K562 (cell line): ENCODE measurements around the gene MED22. TPM values are rescaled to one million over a fixed set of nuclear protein-coding genes. Genes with fewer than 3 reads are reported as not detected.

Source experiments
- ATAC-seq: fragments of 200-7000 bp; cut with Tn5 transposase; 3 replicates; pipeline ENCODE4 v1.9.1; 2020; ENCODE audit warnings: moderate library complexity
- BruUV-seq: library from RNA; stranded (reverse); fragments of 400-500 nt; replicated peaks from 2 replicates; lab custom pipeline; 2021; lab: Mats Ljungman, UMichigan
- CTCF ChIA-PET: fragments of 300-600 bp; formaldehyde crosslinking; extraction: SDS; loops from one replicate; lab custom pipeline; 2021; ENCODE audit warnings: low intra/inter-chr PET ratio; lab: Yijun Ruan, JAX
- POLR2A ChIA-PET: fragments of 300-600, 350-650 bp; sonication (Branson Sonifier 250); formaldehyde crosslinking; extraction: SDS; loops from one replicate; lab custom pipeline; 2021; ENCODE audit warnings: antibody characterized with exemption, inconsistent platforms; lab: Yijun Ruan, JAX
- DNase-seq, 4 experiments: peaks; one replicate each; pipeline versions ENCODE4 v3.0.0 to v3.0.0-alpha.2; 2011 to 2018; ENCODE audit warnings: low spot score in 3 of 4, mixed read lengths in 3 of 4; ENCODE audit errors: extremely low read depth in 1 of 4
- FAIRE-seq: peaks from 2 replicates; lab custom pipeline; 2011; peaks lifted over from hg19 to GRCh38; lab: Jason Lieb, UNC
- H2AFZ ChIP-seq: 2 replicates; pipeline ENCODE4 v1.6.0; 2011; ENCODE audit warnings: low read depth, low read length, control low read depth, inconsistent platforms
- H3K27ac ChIP-seq: fragments of 200-600 bp; 3 replicates; pipeline ENCODE4 v1.8.0; 2011; ENCODE audit warnings: low read depth, mild to moderate bottlenecking, control low read depth, inconsistent platforms, low read length, moderate library complexity, mixed read lengths; ENCODE audit errors: extremely low read depth
- H3K27me3 ChIP-seq, 2 experiments: fragments of 300-600 bp in 1 of 2; 2 replicates in 1 of 2; 3 replicates in 1 of 2; pipeline versions ENCODE4 v1.6.0 to v1.8.0; 2011; ENCODE audit warnings: inconsistent platforms in 2 of 2, low read length in 2 of 2, mild to moderate bottlenecking in 1 of 2, mixed read lengths in 1 of 2, moderate library complexity in 1 of 2; ENCODE audit not compliant: control insufficient read depth in 2 of 2, insufficient read depth in 2 of 2
- H3K36me3 ChIP-seq: fragments of 300-600 bp; 3 replicates; pipeline ENCODE4 v1.8.0; 2011; ENCODE audit warnings: mild to moderate bottlenecking, low read length, inconsistent platforms; ENCODE audit not compliant: control insufficient read depth, insufficient read depth
- H3K4me1 ChIP-seq, 2 experiments: fragments of 200-600 bp in 1 of 2; replicated peaks in 1 of 2; 2 replicates in 1 of 2; 3 replicates in 1 of 2; pipeline versions ENCODE4 v1.5.1 to v1.8.0; 2011; ENCODE audit warnings: inconsistent platforms in 2 of 2, low read length in 2 of 2, mild to moderate bottlenecking in 1 of 2, mixed read lengths in 1 of 2, moderate library complexity in 1 of 2; ENCODE audit not compliant: control insufficient read depth in 2 of 2, insufficient read depth in 2 of 2
- H3K4me2 ChIP-seq: 2 replicates; pipeline ENCODE4 v1.6.1; 2011; ENCODE audit warnings: low read length, control low read depth, inconsistent platforms, mixed read lengths; ENCODE audit not compliant: insufficient read depth
- H3K4me3 ChIP-seq: fragments of 200-600 bp; sonication (generic), shearing (Covaris generic); 2 replicates; pipeline ENCODE4 v1.5.1; 2016; ENCODE audit warnings: control low read depth, inconsistent platforms
- H3K79me2 ChIP-seq: fragments of 200-600 bp; 3 replicates; pipeline ENCODE4 v1.8.0; 2011; ENCODE audit warnings: low read length, inconsistent platforms; ENCODE audit not compliant: control insufficient read depth, insufficient read depth
- H3K9ac ChIP-seq, 2 experiments: 2 replicates each; pipeline versions ENCODE4 v1.6.0 to v1.6.1; 2011; ENCODE audit warnings: low read depth in 2 of 2, low read length in 2 of 2, control low read depth in 1 of 2, inconsistent platforms in 1 of 2, mild to moderate bottlenecking in 1 of 2, mixed read lengths in 1 of 2; ENCODE audit not compliant: insufficient read depth in 1 of 2
- H3K9me1 ChIP-seq: one replicate; pipeline ENCODE4 v1.6.0; 2011; ENCODE audit warnings: inconsistent platforms, mild to moderate bottlenecking, low read length, moderate library complexity; ENCODE audit not compliant: control insufficient read depth, insufficient read depth
- H3K9me3 ChIP-seq: replicated peaks from 2 replicates; pipeline ENCODE4 v1.5.1; 2011; ENCODE audit warnings: low read depth, low read length, inconsistent platforms; ENCODE audit not compliant: control insufficient read depth, insufficient read depth
- H4K20me1 ChIP-seq: replicated peaks from 2 replicates; pipeline ENCODE4 v1.6.1; 2011; ENCODE audit warnings: low read length, inconsistent platforms, mixed read lengths; ENCODE audit not compliant: control insufficient read depth, insufficient read depth
- ATF4 ChIP-seq: fragments of 450-650 bp; formaldehyde crosslinking; IDR thresholded peaks from 2 replicates; pipeline ENCODE4 v1.4.0; 2022; ENCODE audit warnings: mild to moderate bottlenecking, moderate library complexity
- C11orf30 ChIP-seq: fragments of 450-650 bp; IDR thresholded peaks from 2 replicates; pipeline ENCODE4 v1.6.1; 2016; ENCODE audit warnings: low read depth, mild to moderate bottlenecking
- DDX20 ChIP-seq: fragments of 450-650 bp; IDR thresholded peaks from 2 replicates; pipeline ENCODE4 v1.6.1; 2016; ENCODE audit warnings: missing genetic modification characterization, low read depth, mild to moderate bottlenecking, missing compliant biosample characterization, moderate library complexity
- GABPB1 ChIP-seq: sonication (generic); formaldehyde crosslinking; IDR thresholded peaks from 2 replicates; pipeline ENCODE4 v1.8.0; 2022; ENCODE audit warnings: mild to moderate bottlenecking, missing genetic modification reagents
- GTF2B ChIP-seq: IDR thresholded peaks from 2 replicates; pipeline ENCODE4 v1.6.1; 2011; ENCODE audit not compliant: insufficient read length; ENCODE audit errors: extremely low read depth
- HEY1 ChIP-seq: fragments of 250-450 bp; sonication (Bioruptor Pico); IDR thresholded peaks from 2 replicates; pipeline ENCODE4 v1.5.0; 2020; ENCODE audit warnings: mild to moderate bottlenecking, moderate library complexity, borderline replicate concordance
- NFIC ChIP-seq: fragments of 450-650 bp; IDR thresholded peaks from 2 replicates; pipeline ENCODE4 v1.6.1; 2017; ENCODE audit warnings: mild to moderate bottlenecking, inconsistent platforms
- PHB ChIP-seq: fragments of 250-450 bp; sonication (Bioruptor Pico); IDR thresholded peaks from 2 replicates; pipeline ENCODE4 v1.5.0; 2021
- PHF8 ChIP-seq: fragments of 200-600 bp; sonication (generic); IDR thresholded peaks from 2 replicates; pipeline ENCODE4 v1.6.1; 2012; ENCODE audit warnings: mixed run types, mild to moderate bottlenecking, inconsistent platforms, low read length, moderate library complexity, borderline replicate concordance
- RBM14 ChIP-seq: fragments of 200-400 bp; formaldehyde crosslinking; IDR thresholded peaks from 2 replicates; pipeline ENCODE4 v1.6.1; 2018; ENCODE audit warnings: low read depth, mild to moderate bottlenecking, low read length, moderate library complexity, borderline replicate concordance; ENCODE audit not compliant: insufficient read depth
- RBM22 ChIP-seq: fragments of 200-400 bp; formaldehyde crosslinking; IDR thresholded peaks from 2 replicates; pipeline ENCODE4 v1.6.1; 2018; ENCODE audit warnings: low read length, low read depth; ENCODE audit not compliant: poor library complexity, severe bottlenecking
- RBM34 ChIP-seq: fragments of 200-400 bp; formaldehyde crosslinking; IDR thresholded peaks from 2 replicates; pipeline ENCODE4 v1.6.1; 2018; ENCODE audit warnings: low read length, borderline replicate concordance; ENCODE audit not compliant: insufficient read depth
- SLC30A9 ChIP-seq: fragments of 250-450 bp; sonication (Bioruptor Pico); IDR thresholded peaks from 2 replicates; pipeline ENCODE4 v1.8.0; 2022; ENCODE audit warnings: mild to moderate bottlenecking, moderate library complexity
- SREBF2 ChIP-seq: sonication (generic); formaldehyde crosslinking; IDR thresholded peaks from 2 replicates; pipeline ENCODE4 v1.4.0; 2020; ENCODE audit warnings: mild to moderate bottlenecking, missing genetic modification reagents
- ZFP91 ChIP-seq: sonication (generic); formaldehyde crosslinking; IDR thresholded peaks from 2 replicates; pipeline ENCODE4 v1.8.0; 2022; ENCODE audit warnings: mild to moderate bottlenecking, missing genetic modification reagents
- ZNF224 ChIP-seq: sonication (generic); formaldehyde crosslinking; IDR thresholded peaks from 2 replicates; pipeline ENCODE4 v1.8.0; 2022; ENCODE audit warnings: mild to moderate bottlenecking, missing genetic modification reagents
- ZNF324 ChIP-seq: fragments of 250-450 bp; sonication (Bioruptor Pico); IDR thresholded peaks from 2 replicates; pipeline ENCODE4 v1.4.0; 2020; ENCODE audit warnings: mild to moderate bottlenecking
- ZNF668 ChIP-seq: fragments of 250-450 bp; sonication (Bioruptor Pico); IDR thresholded peaks from 2 replicates; pipeline ENCODE4 v1.8.0; 2022; ENCODE audit warnings: mild to moderate bottlenecking, inconsistent platforms
- WGBS: fragments of 100-300 bp; shearing (Covaris generic); methylation state at CpG from one replicate; pipeline ENCODE4 v1.1.6; 2016; ENCODE audit warnings: low coverage, mixed read lengths; ENCODE audit not compliant: insufficient coverage; ENCODE audit errors: missing lambda C conversion rate; 5-methylcytosine and 5-hydroxymethylcytosine counted together
- in situ Hi-C: fragments of 300-500 bp; cut with MboI; formaldehyde crosslinking; loops from 4 replicates; pipeline ENCODE4 v1.15.0; 2018; ENCODE audit warnings: inconsistent platforms, mixed read lengths
- intact Hi-C: fragments of 100-400 bp; cut with micrococcal nuclease; formaldehyde crosslinking; loops from 2 replicates; pipeline ENCODE4 v1.14.2; 2022
- polyA plus RNA-seq, 8 experiments: library from polyadenylated mRNA; depleted of rRNA in 4 of 8; stranded (reverse) in 5 of 8; unstranded in 3 of 8; fragments of >200 nt; fragmentation: Nextera tagmentation in 2 of 8; fragmentation: Illumina TruSeq in 1 of 8; extraction: Ambion mirVana in 2 of 8; extraction: Trizol in 1 of 8; gene quantifications; 2 replicates each; pipeline versions ENCODE4 v1.2.1 to v1.2.3, GENCODE V29; 2011 to 2014; ENCODE audit warnings: inconsistent platforms in 1 of 8, missing spikeins in 1 of 8
- total RNA-seq, 7 experiments: library from RNA; depleted of rRNA in 6 of 7; stranded (reverse); fragments of >200 nt in 6 of 7; fragmentation: Illumina TruSeq in 2 of 7; extraction: Trizol in 2 of 7; gene quantifications; 2 replicates each; pipeline versions ENCODE4 v1.2.1 to v1.2.3, GENCODE V29; 2011 to 2021; ENCODE audit warnings: low replicate concordance in 1 of 7

MED22 gene
- total and polyA plus RNA-seq, 9 of the 15 experiments (the other 6 are each of a cell fraction or from before 2014, with no cell fraction given) = 0.73 to 35.6 (median 22.3) TPM

GRCh38 chr9:133386338-133386737 lies 38.4 kb upstream of the MED22 start (continued):
- TF ChIP-seq SREBF2 (CRISPR knock-in tag) (no peak), ZNF668 (CRISPR knock-in tag) (no peak), RBM34 (no peak), C11orf30 (no peak), RBM22 (no peak), RBM14 (no peak), PHF8 (no peak), SLC30A9 (CRISPR knock-in tag) (no peak)

GRCh38 chr9:133385452-133385851 lies 37.5 kb upstream of the MED22 start:
- Histone ChIP-seq H2AFZ (no peak overlapping the region), H3K9me1 (no peaks in the 10 kb centered on the region), H3K9me3 (peaks cover 5% of the 10 kb centered on the region), H3K79me2 (no peaks in the 10 kb centered on the region), H3K27me3 (peaks cover 25 to 51% of the 10 kb centered on the region in 2 experiments; a peak in 4 of 5 replicates), H3K4me3 (no peak overlapping the region), H4K20me1 (no peaks in the 10 kb centered on the region; the same call in 1 of the 2 replicates), H3K4me2 (no peak overlapping the region), H3K9ac (peak overlapping the region in 1 of 2 experiments; percentile 14; a peak in 1 of 4 replicates), H3K36me3 (no peaks in the 10 kb centered on the region), H3K4me1 (peaks cover 0 to 13% of the 10 kb centered on the region in 2 experiments; a peak in 2 of 5 replicates), H3K27ac (no peak overlapping the region)
- ChIA-PET POLR2A (interaction anchor here (0.6 to 2.9 kb wide), 8 partner anchors 8 to 38 kb away, joined by 3 to 13 read pairs (median 4); partner anchors contain the start of genes MED22 and STKLD1), CTCF (no interaction called here)
- 19% methylated on average over 14 of the region's 14 CpGs for WGBS
- in situ Hi-C loops (no loop called here), intact Hi-C loops (no loop called here)
- TF ChIP-seq ZNF324 (CRISPR knock-in tag) (no peak), NFIC (no peak), DDX20 (tag) (no peak), GTF2B (no peak), HEY1 (no peak), PHB (CRISPR knock-in tag) (no peak), GABPB1 (CRISPR knock-in tag) (no peak), ATF4 (CRISPR knock-in tag) (no peak), ZNF224 (no peak), ZFP91 (no peak)
- FAIRE-seq = no peak
- DNase-seq = no peak
- ATAC-seq = no peak
- BruUV-seq = no TSS peak
